HepG2 (cell line): Measurements from ENCODE around the gene HIGD1C. TPM values are rescaled to one million over a fixed set of nuclear protein-coding genes. Genes with fewer than 3 reads are reported as not detected.

ENCODE experiments used
- ATAC-seq: fragments of 200-7000 bp; cut with Tn5 transposase; 3 replicates; pipeline ENCODE4 v1.9.1; 2020; ENCODE audit warnings: mild to moderate bottlenecking, moderate library complexity
- BruUV-seq: library from RNA; stranded (reverse); fragments of 400-500 nt; replicated peaks from 2 replicates; lab custom pipeline; 2021; lab: Mats Ljungman, UMichigan
- CTCF ChIA-PET: fragments of 300-600 bp; formaldehyde crosslinking; extraction: SDS; loops from one replicate; lab custom pipeline; 2021; ENCODE audit warnings: low total read pairs, inconsistent platforms, low intra/inter-chr PET ratio; lab: Yijun Ruan, JAX
- POLR2A ChIA-PET: fragments of 350-600 bp; sonication (Branson Sonifier 250); formaldehyde crosslinking; loops from one replicate; lab custom pipeline; 2020; ENCODE audit warnings: antibody characterized with exemption, inconsistent platforms; lab: Yijun Ruan, JAX
- DNase-seq: peaks from one replicate; pipeline ENCODE4 v3.0.0-alpha.2; 2015; ENCODE audit warnings: low spot score
- FAIRE-seq: peaks from 3 replicates; lab custom pipeline; 2011; peaks lifted over from hg19 to GRCh38; lab: Jason Lieb, UNC
- H2AFZ ChIP-seq: one replicate; pipeline ENCODE4 v1.6.1; 2011; ENCODE audit warnings: low read length, inconsistent platforms
- H3K27ac ChIP-seq: fragments of 300-600 bp; 3 replicates; pipeline ENCODE4 v1.8.0; 2011; ENCODE audit warnings: mixed run types, mild to moderate bottlenecking, mixed read lengths, low read length, inconsistent platforms; ENCODE audit not compliant: insufficient read depth; ENCODE audit errors: extremely low read length
- H3K27me3 ChIP-seq, 2 experiments: fragments of 200-600 bp in 1 of 2; 2 replicates in 1 of 2; 3 replicates in 1 of 2; pipeline versions ENCODE4 v1.6.0 to v1.8.0; 2011; ENCODE audit warnings: low read length in 2 of 2, mild to moderate bottlenecking in 2 of 2, moderate library complexity in 2 of 2, inconsistent platforms in 1 of 2; ENCODE audit not compliant: insufficient read depth in 2 of 2, control insufficient read depth in 1 of 2
- H3K36me3 ChIP-seq, 2 experiments: fragments of 200-600 bp in 1 of 2; replicated peaks in 1 of 2; 2 replicates in 1 of 2; 3 replicates in 1 of 2; pipeline versions ENCODE4 v1.5.1 to v1.8.0; 2011; ENCODE audit warnings: low read length in 2 of 2, inconsistent platforms in 1 of 2; ENCODE audit not compliant: insufficient read depth in 2 of 2, control insufficient read depth in 1 of 2
- H3K4me1 ChIP-seq: 2 replicates; pipeline ENCODE4 v1.5.1; 2012; ENCODE audit warnings: low read length, inconsistent platforms; ENCODE audit not compliant: insufficient read depth
- H3K4me2 ChIP-seq: 2 replicates; pipeline ENCODE4 v1.6.0; 2011; ENCODE audit warnings: low read depth, low read length, inconsistent platforms
- H3K4me3 ChIP-seq, 3 experiments: fragments of 200-600 bp in 1 of 3; sonication (generic), shearing (Covaris generic) in 1 of 3; replicated peaks in 1 of 3; 2 replicates each; pipeline ENCODE4 v1.5.1; 2011 to 2016; ENCODE audit warnings: low read length in 3 of 3, inconsistent platforms in 2 of 3, low read depth in 2 of 3, mild to moderate bottlenecking in 2 of 3, control low read depth in 1 of 3, mixed read lengths in 1 of 3; ENCODE audit not compliant: insufficient read depth in 1 of 3
- H3K79me2 ChIP-seq: one replicate; pipeline ENCODE4 v1.6.1; 2011; ENCODE audit warnings: low read length, inconsistent platforms; ENCODE audit not compliant: insufficient read depth
- H3K9ac ChIP-seq: 2 replicates; pipeline ENCODE4 v1.6.0; 2011; ENCODE audit warnings: mild to moderate bottlenecking, low read depth, low read length, inconsistent platforms; ENCODE audit not compliant: insufficient read depth
- H3K9me3 ChIP-seq: 2 replicates; pipeline ENCODE4 v1.5.1; 2012; ENCODE audit warnings: mild to moderate bottlenecking, low read length
- H4K20me1 ChIP-seq: 2 replicates; pipeline ENCODE4 v1.6.0; 2011; ENCODE audit warnings: inconsistent platforms, mild to moderate bottlenecking, low read length, moderate library complexity; ENCODE audit not compliant: insufficient read depth
- DRAP1 ChIP-seq: IDR thresholded peaks from 2 replicates; pipeline ENCODE4 v1.6.1; 2016; ENCODE audit warnings: missing genetic modification reagents, missing compliant biosample characterization
- KLF9 ChIP-seq: IDR thresholded peaks from 2 replicates; pipeline ENCODE4 v1.6.1; 2016; ENCODE audit warnings: low read depth
- REL ChIP-seq: sonication (generic); formaldehyde crosslinking; conservative IDR thresholded peaks from 2 replicates; pipeline ENCODE4 v1.8.0; 2022; ENCODE audit warnings: mild to moderate bottlenecking, missing genetic modification reagents, moderate library complexity
- SP4 ChIP-seq: sonication (generic); formaldehyde crosslinking; IDR thresholded peaks from 2 replicates; pipeline ENCODE4 v1.8.1; 2023; ENCODE audit warnings: mild to moderate bottlenecking, missing genetic modification reagents
- WGBS: methylation state at CpG from one replicate; pipeline ENCODE4 v1.1.6; 2017; ENCODE audit warnings: low lambda C conversion rate; 5-methylcytosine and 5-hydroxymethylcytosine counted together
- in situ Hi-C: cut with HindIII; loops from 2 replicates; pipeline ENCODE4 v1.10.0; 2017; ENCODE audit warnings: low pct_unique_long_range_greater_than_20kb; ENCODE audit not compliant: extremely low pct_ligation_motif_present
- intact Hi-C: fragments of 100-400 bp; cut with micrococcal nuclease; formaldehyde crosslinking; loops from one replicate; pipeline ENCODE4 v1.10.0; 2022; ENCODE audit not compliant: unreplicated experiment
- polyA plus RNA-seq, 8 experiments: library from polyadenylated mRNA; depleted of rRNA in 3 of 8; stranded (reverse) in 7 of 8; unstranded in 1 of 8; fragments of >200 nt; fragmentation: Illumina TruSeq in 4 of 8; extraction: Trizol in 4 of 8; gene quantifications; 2 replicates each; pipeline versions ENCODE4 v1.2.1 to v1.2.3, GENCODE V29; 2011 to 2016; ENCODE audit warnings: low read depth in 4 of 8, missing spikeins in 1 of 8, mixed read lengths in 1 of 8; ENCODE audit not compliant: insufficient read depth in 1 of 8
- total RNA-seq, 5 experiments: library from RNA; depleted of rRNA; stranded (reverse); fragments of >200 nt; fragmentation: Illumina TruSeq; extraction: Trizol; gene quantifications; 2 replicates each; pipeline ENCODE4 v1.2.3, GENCODE V29; 2016; ENCODE audit warnings: low read depth in 1 of 5

The HIGD1C gene
- total and polyA plus RNA-seq, 2 of the 13 experiments (the other 11 are each of a cell fraction or from before 2014, with no cell fraction given) = not detected

- in situ Hi-C loops (no loop called here), intact Hi-C loops (no loop called here)
- H3K4me3 ChIP-seq = no peak overlapping the region
- WGBS = 96% methylated on average over 3 of the region's 3 CpGs
- ChIA-PET CTCF (no interaction called here), POLR2A (interaction anchor here (1.2 kb wide), 1 partner anchor 78 kb away, joined by 3 read pairs; the partner anchor contains the start of gene CSRNP2)
- H3K9me3 ChIP-seq = no peaks in the 10 kb centered on the region
- DNase-seq (no peak), FAIRE-seq (no peak), ATAC-seq (no peak)
- no peak overlapping the region for H3K4me2 ChIP-seq
- no peaks in the 10 kb centered on the region for H3K27me3 ChIP-seq
- no peaks in the 10 kb centered on the region for H3K4me1 ChIP-seq
- no TSS peak for BruUV-seq
- no peaks in the 10 kb centered on the region for H4K20me1 ChIP-seq
- H2AFZ ChIP-seq = no peak overlapping the region
- H3K27ac ChIP-seq = no peak overlapping the region
- H3K36me3 ChIP-seq = peaks cover 9 to 39% of the 10 kb centered on the region in 2 experiments; a peak in 4 of 5 replicates
- TF ChIP-seq KLF9 (CRISPR knock-in tag) = no peak
- H3K79me2 ChIP-seq = peaks cover 9% of the 10 kb centered on the region
- no peak overlapping the region for H3K9ac ChIP-seq
Observed at GRCh38 chr12:51005030-51005429, 52.7 kb downstream of the HIGD1C start.

- no peak for DNase-seq
Observed at GRCh38 chr12:51005671-51006070, 53.3 kb downstream of the HIGD1C start.

More at GRCh38 chr12:51005671-51006070, 53.3 kb downstream of the HIGD1C start:
- Histone ChIP-seq H3K36me3 (peaks cover 9 to 33% of the 10 kb centered on the region in 2 experiments; a peak in 4 of 5 replicates), H4K20me1 (no peaks in the 10 kb centered on the region), H3K27ac (no peak overlapping the region), H3K27me3 (no peaks in the 10 kb centered on the region), H2AFZ (no peak overlapping the region), H3K4me2 (no peak overlapping the region), H3K79me2 (peaks cover 15% of the 10 kb centered on the region), H3K9ac (no peak overlapping the region), H3K4me3 (no peak overlapping the region), H3K4me1 (no peaks in the 10 kb centered on the region), H3K9me3 (no peaks in the 10 kb centered on the region)
- TF ChIP-seq SP4 (no peak), DRAP1 (CRISPR knock-in tag) (no peak), REL (CRISPR knock-in tag) (no peak)
- no peak for ATAC-seq
- CTCF ChIA-PET = no interaction called here
- 91% methylated on average over 3 of the region's 3 CpGs for WGBS
- FAIRE-seq = no peak
- POLR2A ChIA-PET = no interaction called here
- in situ Hi-C loops = no loop called here
- intact Hi-C loops = no loop called here
- BruUV-seq = no TSS peak
